Hepatocyte (in vitro differentiated cells): ENCODE measurements around the gene MAPK8IP1. TPM values are rescaled to one million over a fixed set of nuclear protein-coding genes. Genes with fewer than 3 reads are reported as not detected.
A peak's percentile ranks its signal among the peaks of the same experiment; 100 is the strongest.

ENCODE experiments used
- DNase-seq: peaks from one replicate; pipeline ENCODE4 v3.0.0-alpha.2; 2016; ENCODE audit warnings: low spot score
- H2AFZ ChIP-seq: fragments of 200-600 bp; sonication (generic); 2 replicates; pipeline ENCODE4 v1.6.0; 2016; ENCODE audit warnings: antibody characterized with exemption, mild to moderate bottlenecking
- H3K27ac ChIP-seq: fragments of 200-600 bp; sonication (generic); 2 replicates; pipeline ENCODE4 v1.5.1; 2016; ENCODE audit warnings: mild to moderate bottlenecking
- H3K27me3 ChIP-seq: fragments of 200-600 bp; sonication (generic); 2 replicates; pipeline ENCODE4 v1.6.1; 2016
- H3K36me3 ChIP-seq: fragments of 200-600 bp; sonication (generic); replicated peaks from 2 replicates; pipeline ENCODE4 v1.5.1; 2016; ENCODE audit warnings: low read depth; ENCODE audit not compliant: insufficient read depth
- H3K4me1 ChIP-seq: fragments of 200-600 bp; sonication (generic); 2 replicates; pipeline ENCODE4 v1.5.1; 2016; ENCODE audit warnings: mild to moderate bottlenecking, moderate library complexity; ENCODE audit not compliant: insufficient read depth
- H3K4me2 ChIP-seq: fragments of 200-600 bp; sonication (generic); 2 replicates; pipeline ENCODE4 v1.6.0; 2016
- H3K4me3 ChIP-seq: fragments of 200-600 bp; sonication (generic); 2 replicates; pipeline ENCODE4 v1.5.1; 2016; ENCODE audit warnings: mild to moderate bottlenecking
- H3K79me2 ChIP-seq: fragments of 200-600 bp; sonication (generic); 2 replicates; pipeline ENCODE4 v1.6.0; 2017; ENCODE audit warnings: mild to moderate bottlenecking
- H3K9me2 ChIP-seq: fragments of 200-600 bp; sonication (generic); replicated peaks from 2 replicates; pipeline ENCODE4 v1.6.0; 2017; ENCODE audit warnings: mild to moderate bottlenecking; ENCODE audit not compliant: insufficient read depth
- H3K9me3 ChIP-seq: fragments of 200-600 bp; sonication (generic); 2 replicates; pipeline ENCODE4 v1.5.1; 2016; ENCODE audit warnings: low read depth, mild to moderate bottlenecking
- H4K20me1 ChIP-seq: fragments of 200-600 bp; sonication (generic); 2 replicates; pipeline ENCODE4 v1.6.0; 2016; ENCODE audit warnings: mild to moderate bottlenecking; ENCODE audit not compliant: insufficient read depth, poor library complexity, severe bottlenecking
- EZH2 ChIP-seq: fragments of 200-600 bp; sonication (generic); IDR thresholded peaks from 2 replicates; pipeline ENCODE4 v1.6.1; 2016; ENCODE audit warnings: antibody characterized with exemption, mild to moderate bottlenecking, borderline replicate concordance
- EZH2phosphoT487 ChIP-seq: fragments of 200-600 bp; sonication (generic); IDR thresholded peaks from one replicate; pipeline ENCODE4 v1.6.1; 2018; ENCODE audit warnings: antibody characterized with exemption, mild to moderate bottlenecking, low read depth, moderate library complexity; ENCODE audit not compliant: unreplicated experiment, severe bottlenecking
- WGBS: methylation state at CpG from one replicate; pipeline ENCODE4 v1.1.6; 2016; ENCODE audit warnings: low lambda C conversion rate; ENCODE audit errors: missing lambda C conversion rate; 5-methylcytosine and 5-hydroxymethylcytosine counted together
- polyA plus RNA-seq: library from polyadenylated mRNA; unstranded; fragments of >200 nt; fragmentation: Nextera tagmentation; extraction: Ambion mirVana; gene quantifications from 2 replicates; pipeline ENCODE4 v1.2.1, GENCODE V29; 2016
- total RNA-seq: library from RNA; depleted of rRNA; stranded (reverse); fragments of >200 nt; gene quantifications from 2 replicates; pipeline ENCODE4 v1.2.3, GENCODE V29; 2014
- TF ChIP-seq, protein P1 (sequence below): fragments of 200-600 bp; sonication (generic); IDR thresholded peaks from 2 replicates; pipeline ENCODE4 v1.5.1; 2016; ENCODE audit warnings: antibody characterized with exemption, mild to moderate bottlenecking; ENCODE audit not compliant: poor library complexity

Gene MAPK8IP1
- total and polyA plus RNA-seq, 2 experiments from 2014 or later = 7.2 to 7.6 TPM

- WGBS = 55% methylated on average over 9 of the region's 9 CpGs
- no peaks in the 10 kb centered on the region for H3K9me3 ChIP-seq
- H3K4me1 ChIP-seq = no peaks in the 10 kb centered on the region
- H4K20me1 ChIP-seq = no peaks in the 10 kb centered on the region
- H3K4me2 ChIP-seq = no peak overlapping the region
- no peak overlapping the region for H2AFZ ChIP-seq
- no peak for TF ChIP-seq EZH2
- TF ChIP-seq EZH2phosphoT487 = no peak
- TF ChIP-seq, protein P1, sequence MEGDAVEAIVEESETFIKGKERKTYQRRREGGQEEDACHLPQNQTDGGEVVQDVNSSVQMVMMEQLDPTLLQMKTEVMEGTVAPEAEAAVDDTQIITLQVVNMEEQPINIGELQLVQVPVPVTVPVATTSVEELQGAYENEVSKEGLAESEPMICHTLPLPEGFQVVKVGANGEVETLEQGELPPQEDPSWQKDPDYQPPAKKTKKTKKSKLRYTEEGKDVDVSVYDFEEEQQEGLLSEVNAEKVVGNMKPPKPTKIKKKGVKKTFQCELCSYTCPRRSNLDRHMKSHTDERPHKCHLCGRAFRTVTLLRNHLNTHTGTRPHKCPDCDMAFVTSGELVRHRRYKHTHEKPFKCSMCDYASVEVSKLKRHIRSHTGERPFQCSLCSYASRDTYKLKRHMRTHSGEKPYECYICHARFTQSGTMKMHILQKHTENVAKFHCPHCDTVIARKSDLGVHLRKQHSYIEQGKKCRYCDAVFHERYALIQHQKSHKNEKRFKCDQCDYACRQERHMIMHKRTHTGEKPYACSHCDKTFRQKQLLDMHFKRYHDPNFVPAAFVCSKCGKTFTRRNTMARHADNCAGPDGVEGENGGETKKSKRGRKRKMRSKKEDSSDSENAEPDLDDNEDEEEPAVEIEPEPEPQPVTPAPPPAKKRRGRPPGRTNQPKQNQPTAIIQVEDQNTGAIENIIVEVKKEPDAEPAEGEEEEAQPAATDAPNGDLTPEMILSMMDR = peak; percentile 67
- H3K27me3 ChIP-seq = no peaks in the 10 kb centered on the region
- H3K27ac ChIP-seq = no peak overlapping the region
- H3K79me2 ChIP-seq = no peaks in the 10 kb centered on the region
- no peak overlapping the region for H3K4me3 ChIP-seq
- H3K9me2 ChIP-seq = no peaks in the 10 kb centered on the region
- no peaks in the 10 kb centered on the region for H3K36me3 ChIP-seq
- DNase-seq = peak; percentile 81
Measured at GRCh38 chr11:45872651-45873356, 12.6 kb upstream of the MAPK8IP1 start.

DNA sequence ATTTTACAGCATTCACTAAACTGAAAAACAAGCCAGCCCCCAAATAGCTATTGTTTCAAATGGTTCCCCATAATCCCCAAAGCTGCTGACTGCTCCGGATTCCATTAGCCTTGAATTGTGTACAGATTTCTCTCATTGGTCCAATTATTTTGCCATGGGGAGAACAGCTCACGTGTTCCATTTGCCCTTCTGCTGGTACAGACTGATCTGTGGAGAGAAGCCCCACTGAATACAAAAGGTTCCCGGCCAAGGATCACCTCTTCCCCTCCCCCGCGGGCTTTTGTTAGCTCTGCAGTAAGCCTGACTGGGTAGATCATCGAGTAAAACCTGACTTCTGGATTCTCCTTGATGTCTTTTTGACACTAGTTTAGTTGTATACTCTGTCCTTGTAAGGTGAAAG is 9.1 kb upstream of the MAPK8IP1 start:
- H3K9me3 ChIP-seq = no peaks in the 10 kb centered on the region
- H3K79me2 ChIP-seq = no peaks in the 10 kb centered on the region
- no peak overlapping the region for H3K27ac ChIP-seq
- no peaks in the 10 kb centered on the region for H3K9me2 ChIP-seq
- TF ChIP-seq, protein P1 = no peak
- TF ChIP-seq EZH2phosphoT487 (no peak), EZH2 (no peak)
- no peak overlapping the region for H3K4me2 ChIP-seq
- peaks cover 8% of the 10 kb centered on the region for H3K4me1 ChIP-seq
- no peaks in the 10 kb centered on the region for H3K27me3 ChIP-seq
- H4K20me1 ChIP-seq = no peaks in the 10 kb centered on the region
- H2AFZ ChIP-seq = no peak overlapping the region
- H3K36me3 ChIP-seq = no peaks in the 10 kb centered on the region
- 54% methylated on average over 6 of the region's 6 CpGs for WGBS
- DNase-seq = no peak
- no peak overlapping the region for H3K4me3 ChIP-seq

DNA sequence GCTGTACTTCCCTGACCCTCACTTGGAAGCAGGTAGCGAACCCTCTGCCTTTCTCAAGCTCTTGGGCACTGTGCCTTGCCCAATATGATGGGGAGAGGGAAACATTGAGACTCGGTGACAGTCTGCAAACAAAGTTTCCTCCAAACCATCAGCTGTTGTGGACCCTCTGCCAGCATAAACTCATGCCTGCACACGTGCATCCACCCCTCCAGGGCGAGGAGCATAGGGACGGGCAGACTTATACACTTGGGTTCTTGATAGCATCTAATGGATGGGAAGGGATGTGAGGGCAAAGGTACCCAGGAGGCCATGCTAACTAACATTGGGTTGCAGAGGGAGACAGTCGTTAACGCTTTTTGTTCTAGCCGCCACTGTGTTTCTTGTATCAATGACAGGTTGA is 8.2 kb upstream of the MAPK8IP1 start:
- H3K4me3 ChIP-seq = no peak overlapping the region
- no peak overlapping the region for H3K4me2 ChIP-seq
- no peaks in the 10 kb centered on the region for H4K20me1 ChIP-seq
- WGBS = 92% methylated on average over 8 of the region's 8 CpGs
- no peaks in the 10 kb centered on the region for H3K9me3 ChIP-seq
- peaks cover 8% of the 10 kb centered on the region for H3K4me1 ChIP-seq
- no peak overlapping the region for H2AFZ ChIP-seq
- H3K27me3 ChIP-seq = no peaks in the 10 kb centered on the region
- no peak for DNase-seq
- TF ChIP-seq EZH2phosphoT487 = no peak
- H3K9me2 ChIP-seq = no peaks in the 10 kb centered on the region
- no peak overlapping the region for H3K27ac ChIP-seq
- H3K79me2 ChIP-seq = no peaks in the 10 kb centered on the region
- H3K36me3 ChIP-seq = no peaks in the 10 kb centered on the region

DNA sequence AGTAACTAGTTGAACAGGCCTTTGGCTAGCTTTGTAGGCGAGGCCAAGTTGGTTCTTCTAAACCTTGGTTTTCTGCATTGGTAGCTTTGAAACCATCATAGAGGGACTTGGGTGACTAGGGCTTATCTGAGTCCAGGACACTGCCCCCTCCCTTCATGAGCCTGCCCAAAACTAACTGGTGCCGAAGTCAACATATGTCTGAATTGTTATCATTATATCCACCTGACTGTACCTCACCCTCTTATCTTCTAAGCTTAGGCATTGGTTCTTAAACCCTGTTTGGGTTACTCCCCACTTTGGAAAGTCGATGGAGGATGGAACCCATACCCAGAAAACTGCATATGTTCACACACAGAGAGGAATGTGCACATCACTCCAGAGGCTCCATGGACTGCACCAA is 7.6 kb upstream of the MAPK8IP1 start:
- no peak for DNase-seq
- peaks cover 8% of the 10 kb centered on the region for H3K4me1 ChIP-seq
- no peaks in the 10 kb centered on the region for H3K79me2 ChIP-seq
- no peaks in the 10 kb centered on the region for H3K36me3 ChIP-seq
- no peaks in the 10 kb centered on the region for H3K27me3 ChIP-seq
- no peaks in the 10 kb centered on the region for H4K20me1 ChIP-seq
- TF ChIP-seq, protein P1 = no peak
- no peak for TF ChIP-seq EZH2phosphoT487
- TF ChIP-seq EZH2 = no peak
- no peaks in the 10 kb centered on the region for H3K9me2 ChIP-seq
- H3K4me2 ChIP-seq = no peak overlapping the region
- no peak overlapping the region for H2AFZ ChIP-seq
- H3K9me3 ChIP-seq = no peaks in the 10 kb centered on the region
- no peak overlapping the region for H3K4me3 ChIP-seq
- 97% methylated on average over 3 of the region's 3 CpGs for WGBS
- no peak overlapping the region for H3K27ac ChIP-seq
